SU-DHL-6 (cell line): ENCODE results near the gene ACKR3.

Experiments
- CTCF ChIP-seq: fragments of 200-600 bp; sonication (generic); IDR thresholded peaks from one replicate; pipeline ENCODE4 v1.5.1; 2017; ENCODE audit warnings: antibody characterized with exemption, mild to moderate bottlenecking, low read length, moderate library complexity; ENCODE audit not compliant: insufficient read depth, poor library complexity, severe bottlenecking
- EZH2phosphoT487 ChIP-seq: fragments of 200-600 bp; sonication (generic), shearing (Covaris generic); conservative IDR thresholded peaks from 2 replicates; pipeline ENCODE4 v1.6.1; 2018; ENCODE audit warnings: mild to moderate bottlenecking, antibody characterized with exemption, low read length, moderate library complexity, mixed read lengths

DNA sequence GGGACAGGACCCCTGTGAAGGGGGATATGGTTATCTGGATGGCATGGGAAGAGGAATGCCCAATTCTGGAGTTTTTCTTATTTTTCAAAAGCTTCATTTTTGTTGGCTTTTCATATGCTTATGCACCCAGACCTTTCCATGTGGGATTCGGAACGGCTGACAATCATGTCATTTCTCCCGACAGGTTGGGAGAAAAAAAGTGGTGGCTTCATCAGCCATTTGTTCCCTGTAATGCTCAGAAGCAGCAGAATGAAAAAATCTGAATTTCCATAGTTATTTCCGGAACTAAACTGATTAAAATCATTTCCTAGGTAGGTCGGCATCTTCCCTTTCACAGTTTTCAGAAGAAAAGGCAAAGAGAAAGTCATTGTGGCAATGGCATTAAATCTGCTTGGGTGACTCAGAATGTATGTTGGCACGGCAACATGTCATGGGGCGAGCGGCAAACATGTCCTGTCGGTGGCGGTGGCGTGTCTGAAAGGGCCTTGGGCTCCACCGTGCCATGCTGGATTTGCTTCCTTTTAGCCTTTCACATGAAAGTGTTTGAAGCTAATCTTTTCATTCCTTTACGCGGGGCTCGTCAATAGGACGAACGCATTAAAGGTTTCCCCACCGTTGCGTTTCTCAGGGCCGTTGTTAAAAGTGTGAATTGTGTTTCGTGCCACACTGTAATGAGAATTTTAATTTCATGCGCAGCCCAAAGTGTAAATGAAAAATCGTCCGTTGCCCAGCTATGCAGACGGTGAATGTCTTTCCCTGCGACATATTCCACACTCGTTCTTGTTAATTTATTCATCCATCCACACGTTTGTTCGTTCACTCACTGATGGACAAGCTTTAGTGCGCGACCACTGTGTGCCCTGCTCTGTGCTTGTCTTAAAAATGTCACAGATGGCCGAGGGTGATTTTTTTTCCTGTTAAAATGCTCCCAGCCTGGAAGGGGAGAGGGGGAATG, 18.5 kb downstream of the ACKR3 start:
- no peak for TF ChIP-seq CTCF
- TF ChIP-seq EZH2phosphoT487 = no peak
